SK-N-DZ (cell line): ENCODE results near the gene OBSL1.

Source experiments
- DNase-seq: peaks from one replicate; pipeline ENCODE4 v3.0.0-alpha.2; 2015; ENCODE audit warnings: low spot score

Gene OBSL1

DNA sequence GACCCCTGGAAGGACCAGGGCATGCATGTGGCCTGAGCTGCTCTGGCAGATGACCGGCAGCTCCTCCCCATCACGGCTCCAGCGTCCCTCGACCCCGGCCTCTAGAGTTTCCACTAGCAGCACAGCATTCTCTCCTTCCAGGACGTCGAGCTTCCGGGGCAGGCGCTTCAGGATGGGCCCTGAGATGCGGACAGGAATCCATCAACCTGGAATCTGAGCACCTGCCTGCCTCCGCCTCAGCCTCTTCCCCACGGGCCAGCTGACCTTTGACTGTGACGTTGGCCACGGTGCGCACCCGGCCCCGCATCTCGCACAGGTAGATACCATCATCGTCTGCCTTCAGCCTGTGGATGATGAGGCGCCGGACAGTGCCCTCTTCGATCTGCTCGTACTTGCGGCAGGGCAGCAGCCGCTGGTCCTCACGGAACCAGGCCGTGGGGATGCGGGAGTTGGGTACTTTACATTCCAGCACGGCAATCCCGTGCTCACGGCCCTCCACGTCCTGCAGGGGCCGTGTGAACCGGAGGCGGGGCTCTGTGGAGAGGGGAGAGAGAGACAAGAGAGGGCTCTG lies 3.5 kb downstream of the OBSL1 start:
- DNase-seq, result no peak

DNA sequence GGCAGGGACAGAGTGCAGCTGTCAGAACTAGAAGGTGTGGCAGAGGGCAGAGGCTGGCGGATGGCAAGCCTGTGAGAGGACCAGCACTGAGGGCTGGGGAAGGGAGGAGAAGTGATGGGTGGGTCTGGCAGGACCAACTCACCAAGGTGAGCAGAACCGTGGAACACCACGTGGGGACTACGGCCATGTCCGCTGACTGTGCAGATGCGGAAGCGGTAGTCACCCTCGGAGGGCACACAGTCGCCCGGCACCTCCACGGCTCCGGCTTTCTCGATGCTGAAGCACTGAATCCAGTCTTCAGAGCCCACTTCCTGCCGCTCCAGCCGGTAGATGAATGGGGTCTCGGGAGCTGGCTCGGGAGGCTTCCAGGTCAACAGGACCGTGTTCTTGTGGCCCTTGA lies 4.2 kb downstream of the OBSL1 start:
- DNase-seq, result no peak

DNA sequence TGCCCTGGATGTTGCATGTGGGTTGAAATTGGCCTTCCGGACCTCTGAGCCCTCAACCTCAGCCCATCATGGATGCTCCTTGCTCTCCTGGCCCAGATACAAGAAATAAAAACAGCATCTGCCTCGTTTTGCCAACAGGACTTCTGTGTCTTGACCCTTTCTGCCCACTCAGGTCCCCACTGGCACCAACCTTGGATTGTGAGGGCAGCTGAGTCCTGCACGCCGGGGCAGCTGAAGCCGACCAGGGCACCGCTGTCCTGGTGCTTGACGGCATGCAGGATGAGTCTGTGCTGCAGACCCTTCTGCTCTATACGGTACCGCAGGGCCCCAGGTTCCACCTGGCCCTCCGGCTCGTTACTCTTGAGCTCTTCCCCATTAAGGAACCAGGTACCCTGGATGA lies 4.7 kb downstream of the OBSL1 start:
- DNase-seq, result no peak

DNA sequence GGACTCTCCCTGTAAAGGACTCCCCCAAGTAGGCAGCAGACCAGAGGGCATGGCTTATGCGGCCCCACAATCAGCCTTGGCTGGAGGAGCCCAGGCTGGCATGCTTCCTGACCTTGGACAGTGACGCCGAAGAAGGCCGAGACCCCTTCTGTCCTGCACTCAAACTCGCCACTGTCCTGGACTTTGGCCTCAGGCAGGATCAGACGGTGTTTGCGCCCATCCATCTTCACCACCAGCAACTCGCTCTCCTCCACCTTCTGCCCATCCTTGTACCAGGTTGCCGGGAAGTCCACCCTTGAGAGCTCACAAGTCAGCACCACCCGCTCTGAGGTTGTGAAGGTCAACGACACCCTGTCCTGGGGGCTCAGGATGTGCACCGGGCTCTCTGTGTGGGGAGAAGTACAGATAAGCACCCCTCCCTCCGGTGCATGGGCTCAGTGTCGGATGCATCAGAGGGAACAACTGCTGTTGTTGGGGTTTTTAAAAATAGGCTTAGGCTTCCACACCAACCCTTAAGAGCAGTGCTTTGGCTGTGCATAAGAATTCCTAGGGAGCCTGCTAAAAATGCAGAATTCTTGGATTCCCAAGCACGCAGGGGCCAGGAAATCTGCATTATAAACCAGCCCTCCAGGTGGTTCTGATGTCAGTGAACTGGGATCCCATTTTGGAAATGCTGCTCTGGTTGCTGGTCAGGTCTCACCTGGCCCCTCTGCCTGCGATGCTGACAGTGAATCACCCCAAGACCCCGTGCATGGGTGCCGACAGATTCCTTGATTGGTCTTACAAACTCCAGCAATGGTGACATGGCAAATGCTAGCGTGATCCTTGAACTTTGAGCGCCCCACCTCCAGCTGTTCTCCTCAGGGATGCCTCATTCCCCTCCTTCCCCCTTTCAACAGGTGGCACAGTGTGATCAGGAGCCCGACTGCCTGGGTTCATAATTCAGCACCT lies 5.9 kb downstream of the OBSL1 start:
- DNase-seq, result no peak

DNA sequence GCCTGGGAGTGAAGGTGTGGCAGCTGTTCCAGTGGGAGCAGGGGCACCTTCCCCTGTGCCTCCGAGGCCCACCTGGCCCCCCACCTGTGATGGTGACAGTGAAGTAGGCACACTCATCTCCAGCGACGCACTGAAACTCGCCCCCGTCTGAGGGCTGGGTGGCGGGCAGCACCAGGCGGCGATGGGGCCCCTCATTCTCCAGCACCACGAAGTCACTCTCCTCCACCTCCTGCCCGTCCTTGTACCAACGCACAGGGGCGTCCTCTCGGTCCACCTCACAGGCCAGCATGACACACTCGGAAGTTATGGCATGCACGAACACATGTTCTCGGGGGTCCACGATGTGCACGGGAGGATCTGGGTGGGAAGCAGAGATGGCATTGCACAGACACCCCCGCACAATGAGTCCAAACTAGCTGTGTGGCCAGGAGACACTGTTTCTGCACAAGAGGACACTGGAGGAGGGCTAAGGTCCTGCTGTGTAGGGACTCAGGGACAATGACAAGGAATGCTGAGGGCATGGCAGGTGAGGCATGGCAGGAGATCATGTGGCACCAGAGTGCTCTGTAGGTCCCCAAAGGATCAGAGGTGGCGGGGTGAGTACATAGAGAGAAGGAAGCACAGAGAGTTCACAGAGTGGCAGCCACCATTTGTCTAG lies 7.9 kb downstream of the OBSL1 start:
- DNase-seq, result no peak

DNA sequence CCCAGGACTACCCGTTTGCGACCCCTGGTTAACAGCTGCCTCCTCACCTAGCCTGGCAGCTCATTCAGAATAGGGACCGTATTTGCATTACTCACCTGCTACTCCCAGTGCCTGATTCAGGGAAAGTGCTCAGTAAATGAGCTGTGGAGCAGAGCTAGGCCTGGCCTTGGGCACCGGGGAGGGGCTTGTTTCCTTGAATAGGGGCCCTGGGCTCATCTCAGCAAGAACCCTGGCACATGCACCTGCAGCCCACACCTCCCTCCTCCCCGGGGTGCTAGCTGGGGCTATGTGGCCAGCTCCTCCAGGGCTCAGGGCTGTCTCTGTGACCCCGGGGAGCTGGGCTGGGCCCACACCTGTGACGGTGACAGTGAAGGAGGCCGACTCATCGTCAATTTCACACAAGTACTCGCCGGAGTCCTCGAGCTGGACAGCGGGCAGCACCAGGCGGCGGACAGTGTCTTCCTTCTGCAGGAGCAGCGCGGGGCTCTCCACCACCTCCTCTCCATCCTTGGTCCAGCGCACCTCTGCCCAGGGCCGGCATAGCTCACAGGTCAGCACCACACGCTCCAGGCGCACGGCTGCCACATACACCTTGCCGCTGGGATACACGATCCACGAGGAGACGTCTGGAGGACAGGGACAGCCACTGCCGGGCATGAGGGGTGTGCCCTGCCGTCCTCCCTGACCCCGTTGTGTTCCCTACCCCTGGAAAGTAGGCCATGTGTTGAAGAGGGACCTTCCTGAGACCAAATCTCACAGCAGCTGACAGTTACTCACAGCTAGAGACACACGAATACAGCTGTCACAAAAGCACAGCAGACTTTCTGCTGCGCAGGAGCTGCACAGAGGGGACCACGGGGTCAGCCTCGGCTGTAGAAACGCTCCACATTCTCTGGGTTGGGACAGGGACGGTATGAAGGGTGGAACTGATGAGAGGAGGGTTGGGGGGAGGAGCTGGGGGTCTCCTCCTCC lies 9.0 kb downstream of the OBSL1 start:
- no peak for DNase-seq

DNA sequence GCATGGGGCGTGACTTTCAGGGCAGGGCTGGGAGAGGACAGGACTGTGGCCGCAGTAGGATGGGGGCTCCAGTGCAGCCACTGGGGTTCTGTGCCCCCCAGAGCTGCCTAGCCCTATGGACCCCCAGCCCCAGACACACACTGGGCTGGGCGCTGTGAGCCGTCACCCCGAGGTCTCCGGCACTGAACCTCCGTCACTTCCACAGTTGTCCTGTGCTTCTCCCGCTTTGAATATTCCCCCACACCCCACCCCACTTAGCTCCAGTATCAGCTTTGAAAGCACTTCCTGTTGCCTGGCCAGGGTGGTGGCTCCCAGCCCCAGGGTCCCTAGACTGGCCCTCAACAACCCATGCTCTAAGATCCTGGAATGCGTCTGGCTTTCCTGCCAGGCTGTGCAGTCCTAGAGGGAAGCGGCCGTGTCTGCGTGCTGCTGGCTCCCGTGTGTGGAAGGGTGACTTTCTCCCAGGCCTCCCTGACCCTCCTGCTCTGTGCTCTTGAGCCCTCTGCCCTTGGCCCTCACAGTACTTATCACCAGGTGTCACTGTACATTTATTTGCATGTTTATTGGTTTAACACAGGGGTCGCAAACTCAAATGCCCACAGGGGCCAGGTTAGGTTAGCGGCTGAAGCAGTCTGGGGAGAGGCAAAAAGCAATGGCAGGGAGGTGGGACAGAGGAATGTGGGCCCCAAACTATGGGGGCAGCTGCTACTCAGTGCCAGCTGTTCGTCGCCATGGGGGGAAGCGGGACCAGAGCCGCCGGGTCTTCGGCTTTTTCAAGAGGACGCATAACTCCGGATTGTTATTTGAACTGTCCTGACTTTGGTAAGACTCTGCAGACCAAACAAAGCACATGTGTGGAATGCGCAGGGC lies 9.9 kb downstream of the OBSL1 start:
- DNase-seq, result no peak

DNA sequence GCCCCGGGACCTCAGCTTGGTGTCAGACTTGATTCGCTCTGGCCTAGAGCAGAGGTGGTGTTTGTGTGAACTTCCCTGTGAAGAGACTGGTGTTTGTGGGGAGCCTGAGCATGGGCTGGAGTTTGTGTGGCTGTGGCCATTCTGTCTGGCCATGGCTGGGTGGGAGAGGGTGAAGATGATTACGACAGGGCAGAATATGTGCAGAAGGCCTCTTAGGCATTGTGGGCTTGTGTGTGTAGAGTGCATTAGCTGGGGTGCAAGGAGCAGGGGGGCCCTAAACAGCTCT lies 10.5 kb downstream of the OBSL1 start:
- no peak for DNase-seq

DNA sequence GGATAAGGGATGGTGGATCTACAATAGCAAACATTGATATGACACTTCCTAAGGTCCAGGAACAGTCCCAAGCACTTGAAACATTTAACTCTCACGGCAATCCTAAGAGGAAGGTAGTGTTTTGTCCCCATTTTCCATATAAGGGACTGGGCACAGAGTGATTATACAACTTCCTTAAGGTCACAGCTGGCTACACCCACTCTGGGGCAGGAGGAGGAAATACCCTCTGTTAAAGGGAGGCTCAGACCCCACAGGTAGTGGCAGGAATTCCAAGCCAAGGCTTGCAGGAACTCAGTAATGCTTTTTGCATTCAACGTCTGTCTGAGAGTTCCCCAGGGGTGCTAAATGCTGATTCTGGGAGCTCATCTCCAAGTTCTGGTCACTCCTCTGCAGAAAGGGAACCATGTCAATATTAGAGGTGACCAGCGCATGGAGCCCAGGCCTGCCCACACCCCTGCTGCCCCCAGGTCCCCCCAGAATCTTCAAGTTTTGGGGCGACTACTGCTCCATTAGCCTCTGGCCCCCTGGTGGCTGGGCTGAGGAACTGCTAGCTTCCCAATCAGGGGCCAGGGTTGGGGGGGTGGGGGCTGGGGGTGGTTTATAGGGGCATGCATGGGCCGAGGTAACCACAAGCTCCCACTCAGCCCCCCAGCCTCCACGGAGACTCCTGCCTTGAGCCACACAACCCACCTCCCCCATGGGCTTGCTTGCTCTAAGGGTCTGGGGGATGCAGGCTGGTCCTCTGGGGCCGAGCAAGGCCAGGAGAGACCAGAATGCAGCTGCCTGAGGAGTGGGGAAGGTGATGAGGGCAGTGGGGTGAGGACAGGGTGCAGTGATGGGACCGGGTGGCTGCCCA lies 11.1 kb downstream of the OBSL1 start:
- no peak for DNase-seq

DNA sequence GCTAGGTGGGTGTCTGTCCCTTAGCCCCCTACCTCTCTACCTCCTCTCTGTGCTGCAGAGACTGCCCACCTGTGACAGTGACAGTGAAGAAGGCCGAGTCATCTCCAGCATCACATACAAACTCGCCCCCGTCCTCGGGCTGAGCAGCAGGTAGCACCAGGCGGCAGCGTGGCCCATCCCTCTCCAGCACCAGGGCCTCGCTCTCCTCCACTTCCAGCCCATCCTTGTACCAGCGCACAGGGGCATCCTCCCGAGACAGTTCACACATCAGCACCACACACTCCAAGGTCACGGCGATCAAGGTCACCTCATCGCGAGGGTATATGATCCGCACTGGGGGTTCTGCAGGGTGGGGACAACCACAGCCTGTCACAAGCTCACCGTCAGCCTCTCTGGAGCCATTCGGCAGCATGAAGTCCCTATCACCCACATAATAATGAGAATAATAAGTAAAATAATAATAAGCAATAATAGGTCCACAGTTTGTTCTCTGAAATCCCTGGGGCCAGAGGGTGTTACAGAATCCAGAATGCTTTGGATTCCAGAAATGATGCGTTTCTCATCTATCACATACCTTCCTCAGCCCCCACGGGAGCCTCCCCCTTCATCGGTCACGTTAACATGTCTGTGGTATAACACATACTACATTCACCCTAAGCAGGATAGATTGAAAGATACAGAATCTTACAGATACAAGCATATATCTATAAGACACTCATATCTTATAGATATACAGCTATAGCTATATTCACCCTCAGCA lies 12.0 kb downstream of the OBSL1 start:
- no peak for DNase-seq

DNA sequence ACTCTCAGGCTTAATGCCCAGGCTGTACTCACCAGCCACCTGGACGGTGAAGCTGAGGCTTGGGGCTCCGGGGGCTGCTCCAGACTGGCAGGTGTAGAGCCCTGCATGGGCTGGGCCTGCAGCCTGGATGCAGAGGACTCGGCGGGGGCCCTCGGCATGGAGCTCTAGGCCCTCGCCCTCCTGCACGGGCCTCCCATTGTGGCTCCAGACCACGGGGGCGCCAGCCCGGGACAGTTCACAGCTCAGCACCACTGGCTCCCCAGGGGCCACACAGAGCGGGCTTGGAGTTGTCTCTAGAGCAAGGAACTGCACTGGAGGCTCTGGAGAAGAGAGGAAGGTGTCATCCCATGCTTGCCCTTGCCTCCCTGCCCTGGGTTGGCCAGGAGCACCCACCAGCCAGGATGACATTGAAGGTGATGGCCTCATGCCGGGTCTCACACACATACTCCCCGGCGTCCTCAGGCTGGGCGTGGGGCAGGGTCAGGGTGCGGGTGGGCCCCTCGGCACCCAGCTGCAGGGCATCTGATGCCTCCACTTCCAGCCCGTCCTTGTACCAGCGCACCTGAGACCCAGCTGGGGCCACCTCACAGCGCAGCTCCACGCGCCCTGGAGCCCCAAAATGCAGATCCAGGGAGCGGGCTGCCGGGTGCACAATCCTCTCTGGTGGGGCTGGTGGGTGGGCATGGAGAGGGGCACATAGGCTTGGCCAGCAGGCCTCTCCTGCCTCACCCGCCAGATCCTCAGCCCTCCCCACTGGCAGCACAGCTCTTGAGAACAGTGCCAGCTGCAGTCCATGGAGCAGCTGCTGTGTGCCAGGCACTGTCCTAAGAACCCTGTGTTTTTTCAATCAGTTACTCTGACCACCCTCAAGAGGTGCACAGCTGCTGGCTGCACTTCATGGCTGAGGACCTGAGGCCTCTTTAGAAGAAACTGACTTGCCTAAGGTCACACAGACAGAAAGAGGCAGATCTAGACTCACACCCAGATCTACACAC lies 13.3 kb downstream of the OBSL1 start:
- DNase-seq, result no peak

DNA sequence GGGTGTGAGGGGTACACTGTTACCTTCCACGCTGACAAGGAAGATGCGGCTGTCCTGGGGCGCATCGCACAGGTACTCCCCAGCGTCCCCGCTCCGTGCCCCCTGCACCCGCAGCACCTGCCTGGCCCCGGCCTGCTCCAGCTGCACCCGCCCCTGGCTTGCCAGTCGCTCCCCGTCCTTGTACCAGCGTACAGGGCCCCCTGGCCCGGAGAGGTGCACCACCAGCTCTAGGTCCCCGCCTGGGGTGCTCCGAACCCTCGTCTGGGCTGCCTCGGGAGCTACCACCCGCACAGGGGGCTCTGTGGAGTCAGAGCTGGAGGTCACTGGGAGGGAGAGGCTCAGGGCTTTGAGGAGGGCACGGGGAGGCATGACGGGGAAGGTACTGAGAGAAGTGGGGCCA lies 14.0 kb downstream of the OBSL1 start:
- no peak for DNase-seq

DNA sequence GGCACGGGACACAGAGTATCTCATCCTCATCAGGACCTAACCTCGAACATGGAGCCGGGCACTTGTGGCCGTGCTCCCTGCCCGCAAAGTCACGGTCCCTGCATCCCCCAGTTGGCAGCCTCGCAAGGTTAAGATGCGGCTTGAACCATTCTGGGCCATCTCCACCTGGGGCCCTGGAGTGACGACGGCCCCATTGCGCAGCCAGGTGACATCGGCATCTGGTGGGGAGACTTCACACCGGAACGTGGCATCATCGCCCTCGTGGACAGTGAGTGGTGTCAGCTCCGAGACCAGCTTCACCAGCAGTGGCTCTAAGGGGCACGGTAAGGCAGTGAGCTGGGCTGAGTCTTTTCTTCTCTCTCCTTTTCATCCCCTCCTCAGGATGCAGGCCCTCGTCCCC lies 14.9 kb downstream of the OBSL1 start:
- no peak for DNase-seq

DNA sequence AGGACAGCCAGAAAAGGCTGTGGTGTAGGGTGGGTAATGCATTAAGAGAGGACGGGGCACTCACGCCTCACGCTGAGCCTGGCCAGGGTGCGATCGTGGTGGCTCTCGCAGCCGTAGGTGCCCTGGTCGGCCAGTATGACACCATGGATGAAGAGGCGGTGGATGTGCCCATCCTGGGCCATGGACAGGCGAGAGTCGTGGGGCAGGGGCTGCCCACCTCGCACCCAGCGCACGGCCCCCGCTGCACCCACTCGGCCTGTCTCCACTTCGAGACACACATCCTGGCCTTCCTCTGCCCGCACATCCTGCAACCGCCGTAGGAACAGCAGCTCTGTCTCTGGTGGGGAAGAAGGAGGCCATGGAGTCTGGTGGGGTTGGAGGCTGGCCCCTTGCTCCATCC lies 15.4 kb downstream of the OBSL1 start:
- DNase-seq, result no peak

DNA sequence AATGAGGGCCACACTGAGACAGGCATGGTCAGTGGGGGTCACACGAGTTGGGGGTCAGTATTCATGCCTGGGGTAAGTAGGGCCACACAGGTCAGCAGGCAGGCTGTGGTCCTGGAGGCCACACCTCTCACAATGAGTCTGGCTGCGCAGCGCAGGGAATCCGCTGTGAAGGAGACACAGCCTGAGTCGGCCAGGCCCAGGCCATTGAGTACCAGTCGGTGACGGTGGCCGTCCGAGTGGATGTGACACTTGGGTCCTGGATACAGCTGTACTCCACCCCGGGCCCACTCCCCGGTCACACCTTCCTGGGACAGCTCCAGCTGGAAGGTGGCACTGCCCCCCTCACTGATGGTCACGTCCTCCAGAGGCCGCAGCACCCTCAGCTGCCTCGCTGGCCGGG lies 17.0 kb downstream of the OBSL1 start:
- no peak for DNase-seq

DNA sequence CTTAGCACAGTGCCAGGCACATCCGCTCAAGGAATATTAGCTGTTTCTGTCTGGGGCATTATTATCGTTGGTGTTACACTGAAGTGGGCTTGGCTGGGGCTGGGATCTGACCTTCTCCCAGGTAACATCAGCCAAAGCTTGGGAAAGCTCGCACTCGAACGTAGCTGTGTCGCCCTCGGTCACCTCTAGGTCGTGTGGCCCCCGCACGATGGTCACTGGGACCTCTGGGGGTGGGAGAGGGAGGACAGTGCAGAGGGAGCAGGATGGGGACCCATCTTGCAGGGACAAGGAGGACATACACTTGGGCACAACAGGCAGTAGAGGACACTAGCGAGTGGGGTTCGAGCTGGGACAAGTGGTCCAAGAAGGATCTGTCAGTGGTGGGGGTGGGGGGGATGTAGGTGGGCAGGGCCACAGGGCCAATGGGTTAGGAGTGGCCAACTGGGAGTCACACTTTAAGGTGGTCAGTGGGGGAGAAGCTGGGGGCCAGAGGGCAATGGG lies 17.8 kb downstream of the OBSL1 start:
- DNase-seq, result no peak

DNA sequence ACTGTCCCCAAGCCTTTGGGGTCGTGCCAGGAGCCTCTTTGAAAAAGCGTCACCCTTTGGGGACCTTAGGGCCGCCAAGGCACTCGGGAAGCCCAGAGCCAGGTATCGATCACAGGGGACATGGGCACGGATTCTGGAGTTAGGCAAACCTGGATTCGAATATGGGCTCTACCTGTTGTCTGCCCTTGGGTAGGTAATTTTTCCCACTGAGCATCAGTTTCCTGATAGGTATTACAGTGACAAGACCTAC lies 18.2 kb downstream of the OBSL1 start:
- no peak for DNase-seq
